HG03097 (cell line): ENCODE measurements around the gene SORCS2.

Source experiments
- ATAC-seq: cut with Tn5 transposase; IDR thresholded peaks from one replicate; pipeline ENCODE4 v1.9.1; 2021; ENCODE audit not compliant: unreplicated experiment, low FRiP score

SORCS2 gene

GRCh38 chr4:7786040-7786439, 593.7 kb downstream of the SORCS2 start:
- ATAC-seq: no peak

GRCh38 chr4:7786517-7786916, 594.2 kb downstream of the SORCS2 start:
- ATAC-seq: no peak

GRCh38 chr4:7787067-7787466, 594.7 kb downstream of the SORCS2 start:
- ATAC-seq: no peak

GRCh38 chr4:7787681-7788141, 595.4 kb downstream of the SORCS2 start:
- no peak for ATAC-seq

GRCh38 chr4:7788193-7788592, 595.9 kb downstream of the SORCS2 start:
- ATAC-seq: no peak

- no peak for ATAC-seq
Observed at GRCh38 chr4:7788694-7789425, 596.5 kb downstream of the SORCS2 start.

- ATAC-seq: no peak
Observed at GRCh38 chr4:7790023-7790422, 597.7 kb downstream of the SORCS2 start.

- no peak for ATAC-seq
Observed at GRCh38 chr4:7790999-7791398, 598.7 kb downstream of the SORCS2 start.
